ENCODE measurements around the gene MEG3.
A peak's percentile ranks its signal among the peaks of the same experiment; 100 is the strongest.

Gene MEG3

DNA sequence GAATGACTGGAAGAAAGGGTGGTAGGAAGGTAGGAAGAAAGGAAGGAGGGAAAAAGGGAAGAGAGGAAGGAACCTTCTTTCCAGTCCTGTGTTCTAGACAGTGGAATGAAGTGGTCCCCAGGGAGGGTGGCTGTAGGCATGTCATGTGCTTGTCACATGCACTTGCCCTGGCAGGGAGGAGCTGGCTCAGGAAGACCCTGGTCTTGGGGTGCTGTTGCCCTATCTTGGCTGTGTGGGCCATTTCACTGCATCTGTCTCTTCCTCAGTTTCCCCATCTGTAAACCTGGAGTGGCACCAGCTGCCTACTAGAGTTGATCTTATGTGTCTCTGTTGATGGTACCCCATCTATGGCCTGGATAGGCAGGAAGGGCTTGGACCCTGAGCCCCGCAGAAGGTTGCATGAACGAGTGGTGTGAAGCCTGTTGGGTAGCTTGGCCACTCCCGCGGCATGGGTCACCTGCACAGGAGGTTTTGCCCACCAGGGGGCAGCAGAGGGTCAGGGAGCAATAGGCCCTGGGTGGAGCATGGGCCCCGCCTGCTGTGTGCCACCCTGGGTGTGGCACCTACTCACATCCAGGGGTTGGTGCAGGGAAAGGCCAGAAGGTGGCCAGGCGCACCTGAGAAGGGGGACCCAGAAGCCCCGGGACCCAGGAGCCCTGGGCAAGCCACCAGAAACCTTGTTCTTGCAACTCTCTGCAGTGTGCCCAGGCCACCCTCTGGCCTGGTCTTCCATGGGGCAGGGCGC lies 25.1 kb downstream of the MEG3 start:
- peak; percentile 16 for DNase-seq (ENCODE audit: low read depth)

DNA sequence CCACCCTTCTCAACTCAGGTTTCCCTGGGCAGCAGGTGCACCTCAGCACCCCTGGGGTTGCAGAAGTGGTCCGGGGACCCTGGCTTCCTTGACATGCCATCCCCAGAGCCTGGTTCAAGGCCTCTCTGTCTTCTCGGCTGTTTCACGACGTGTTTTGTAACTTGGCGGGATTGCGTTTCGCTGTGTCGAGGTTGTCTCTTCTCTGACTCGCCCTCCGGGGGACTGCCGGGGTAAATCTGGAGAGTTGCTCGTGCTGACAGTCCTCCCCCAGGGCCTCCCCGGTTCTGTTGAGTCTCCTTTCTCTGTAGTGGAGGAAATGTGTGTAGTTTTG lies 25.6 kb downstream of the MEG3 start:
- no peak for DNase-seq (ENCODE audit: low read depth)
- no peak overlapping the region for H3K4me3 ChIP-seq (ENCODE audit: low read depth, low read length)
- no peak for TF ChIP-seq CTCF (IDR thresholded peaks at IDR 0.05; ENCODE audit: low read depth, low read length, missing control alignments)

More for the DNA sequence above, 25.1 kb downstream of the MEG3 start:
- TF ChIP-seq CTCF (IDR thresholded peaks at IDR 0.05; ENCODE audit: low read depth, low read length, missing control alignments): peak; percentile 84
- H3K4me3 ChIP-seq (ENCODE audit: low read depth, low read length): no peak overlapping the region

- no peak overlapping the region for H3K4me3 ChIP-seq (ENCODE audit: low read depth, low read length)
- no peak for DNase-seq (ENCODE audit: low read depth)
- TF ChIP-seq CTCF (IDR thresholded peaks at IDR 0.05; ENCODE audit: low read depth, low read length, missing control alignments): no peak
Measured at GRCh38 chr14:100851946-100852620, 26.2 kb downstream of the MEG3 start.

DNA sequence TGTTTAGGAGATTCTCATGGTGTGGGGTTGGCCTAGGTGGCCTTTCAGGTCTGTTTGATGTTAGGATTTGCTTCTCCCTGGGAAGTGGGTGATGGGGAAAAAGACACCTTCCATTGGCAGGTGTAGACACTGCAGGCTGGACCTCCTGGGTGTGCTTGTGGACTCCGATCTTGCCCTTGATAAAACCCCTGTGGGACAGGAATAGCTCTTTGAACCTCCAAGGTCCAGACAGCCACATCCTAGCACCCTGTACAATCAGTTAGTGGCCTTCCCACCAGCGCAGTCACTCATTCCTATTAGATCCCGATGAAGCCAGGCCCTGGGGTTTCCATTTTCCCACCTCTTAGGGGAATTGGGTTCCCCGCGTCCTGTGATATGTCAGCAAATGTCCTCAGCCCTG lies 28.5 kb downstream of the MEG3 start:
- no peak overlapping the region for H3K4me3 ChIP-seq (ENCODE audit: low read depth, low read length)
- DNase-seq (ENCODE audit: low read depth): no peak
- TF ChIP-seq CTCF (IDR thresholded peaks at IDR 0.05; ENCODE audit: low read depth, low read length, missing control alignments): no peak

DNA sequence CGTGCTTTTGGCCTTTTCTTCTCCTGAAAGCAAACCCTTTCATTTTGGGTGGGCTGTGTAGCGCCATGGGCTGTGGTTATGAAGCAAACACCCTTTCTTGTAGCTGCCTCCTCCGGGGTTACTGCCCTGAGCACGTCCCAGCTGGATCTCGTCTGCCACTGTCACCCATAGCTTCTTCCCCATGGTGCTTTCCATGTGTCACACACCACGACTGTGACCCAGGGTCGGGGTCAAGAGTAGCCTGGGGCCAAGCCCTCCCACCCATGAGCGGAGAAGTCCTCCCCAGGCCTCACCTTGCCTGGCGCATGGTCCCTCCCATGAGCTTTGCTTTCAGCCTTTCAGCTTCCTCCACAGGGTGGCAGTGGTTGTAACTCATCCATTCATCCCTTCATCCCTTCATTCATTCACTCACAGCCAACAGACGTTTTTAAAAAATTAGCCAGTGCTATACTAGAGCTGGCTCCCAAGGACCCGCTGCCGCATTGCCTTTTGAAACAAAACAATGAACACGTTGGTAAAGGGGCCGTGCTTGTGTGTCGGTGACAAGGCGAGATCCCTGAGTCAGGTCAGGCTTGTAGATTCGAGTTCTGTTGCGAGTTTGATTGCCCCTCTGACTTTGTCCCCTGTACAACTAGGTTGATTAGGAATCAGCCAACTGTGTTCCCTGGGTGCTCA lies 29.5 kb downstream of the MEG3 start:
- DNase-seq (ENCODE audit: low read depth): no peak
- TF ChIP-seq CTCF (IDR thresholded peaks at IDR 0.05; ENCODE audit: low read depth, low read length, missing control alignments): no peak
- no peak overlapping the region for H3K4me3 ChIP-seq (ENCODE audit: low read depth, low read length)

DNA sequence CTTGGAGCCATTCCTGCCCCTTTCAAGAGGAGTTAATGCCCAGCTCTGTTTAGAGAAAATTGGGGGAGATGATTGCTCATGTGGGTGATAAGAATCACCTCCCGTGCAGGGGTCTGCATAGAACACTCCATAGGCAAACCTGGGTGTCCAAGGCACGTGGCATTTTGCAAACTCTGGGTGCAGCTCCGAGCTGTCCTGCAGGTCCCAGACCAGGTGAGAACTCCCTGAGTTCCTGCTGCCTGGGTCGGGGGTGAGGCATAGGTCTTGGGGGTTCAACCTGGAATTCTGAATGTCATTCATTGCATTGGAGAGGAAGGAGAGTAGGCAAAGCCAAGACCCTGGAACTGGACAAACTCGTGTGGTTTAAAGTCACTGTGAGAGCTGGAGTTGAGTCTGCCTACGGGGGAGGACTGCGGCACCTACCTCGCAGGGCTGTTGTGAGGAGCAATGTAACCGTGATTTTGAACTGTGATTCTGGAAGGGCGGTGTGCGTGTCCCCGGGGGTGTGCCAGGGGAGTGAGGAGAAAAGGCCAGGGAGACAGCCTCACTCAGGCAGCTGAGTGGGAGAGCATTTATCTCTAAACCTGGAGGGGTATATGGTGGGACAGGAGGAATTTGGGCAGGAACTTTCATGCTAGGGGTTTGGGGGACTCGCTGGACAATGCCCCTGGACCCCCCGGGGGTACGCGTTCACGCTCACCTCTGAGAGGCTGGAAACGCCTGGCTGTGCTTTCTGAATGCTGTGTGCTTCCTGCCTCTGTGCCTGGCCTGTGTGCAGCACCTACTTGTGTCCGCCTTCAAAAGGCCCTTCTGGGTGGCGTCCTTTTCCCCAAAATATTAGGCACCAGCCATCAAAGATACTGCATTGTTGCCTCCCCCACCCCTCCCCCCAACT lies 30.4 kb downstream of the MEG3 start:
- DNase-seq (ENCODE audit: low read depth): no peak
- H3K4me3 ChIP-seq (ENCODE audit: low read depth, low read length): no peak overlapping the region
- no peak for TF ChIP-seq CTCF (IDR thresholded peaks at IDR 0.05; ENCODE audit: low read depth, low read length, missing control alignments)
